NT2/D1 (cell line): ENCODE results near the gene PSAP.
A peak's percentile ranks its signal among the peaks of the same experiment; 100 is the strongest.

Experiments used
- DNase-seq: peaks from one replicate; pipeline ENCODE4 v3.0.0-alpha.2; 2011; ENCODE audit warnings: low read depth, low spot score
- H3K27me3 ChIP-seq: 2 replicates; pipeline ENCODE4 v1.6.0; 2011; ENCODE audit warnings: mild to moderate bottlenecking; ENCODE audit not compliant: insufficient read length, insufficient read depth
- H3K36me3 ChIP-seq: 2 replicates; pipeline ENCODE4 v1.6.1; 2011; ENCODE audit warnings: mild to moderate bottlenecking, low read length, mixed read lengths; ENCODE audit not compliant: insufficient read depth, insufficient read length
- H3K4me1 ChIP-seq: 2 replicates; pipeline ENCODE4 v1.5.1; 2011; ENCODE audit not compliant: insufficient read depth, insufficient read length
- H3K4me3 ChIP-seq: 2 replicates; pipeline ENCODE4 v1.5.1; 2011; ENCODE audit warnings: low read depth; ENCODE audit not compliant: insufficient read length
- H3K9ac ChIP-seq: 2 replicates; pipeline ENCODE4 v1.6.0; 2011; ENCODE audit warnings: low read depth; ENCODE audit not compliant: insufficient read length
- H3K9me3 ChIP-seq: 2 replicates; pipeline ENCODE4 v1.5.1; 2011; ENCODE audit warnings: mild to moderate bottlenecking, low read length; ENCODE audit not compliant: insufficient read depth
- SUZ12 ChIP-seq: IDR thresholded peaks from 2 replicates; pipeline ENCODE4 v1.6.1; 2011; ENCODE audit not compliant: insufficient read length, insufficient read depth; ENCODE audit errors: extremely low read depth
- YY1 ChIP-seq: IDR thresholded peaks from 2 replicates; pipeline ENCODE4 v1.6.1; 2011; ENCODE audit not compliant: insufficient read length, insufficient read depth
- ZNF274 ChIP-seq: IDR thresholded peaks from 2 replicates; pipeline ENCODE4 v1.6.1; 2011; ENCODE audit warnings: mild to moderate bottlenecking, low read depth, low read length

The PSAP gene

DNA sequence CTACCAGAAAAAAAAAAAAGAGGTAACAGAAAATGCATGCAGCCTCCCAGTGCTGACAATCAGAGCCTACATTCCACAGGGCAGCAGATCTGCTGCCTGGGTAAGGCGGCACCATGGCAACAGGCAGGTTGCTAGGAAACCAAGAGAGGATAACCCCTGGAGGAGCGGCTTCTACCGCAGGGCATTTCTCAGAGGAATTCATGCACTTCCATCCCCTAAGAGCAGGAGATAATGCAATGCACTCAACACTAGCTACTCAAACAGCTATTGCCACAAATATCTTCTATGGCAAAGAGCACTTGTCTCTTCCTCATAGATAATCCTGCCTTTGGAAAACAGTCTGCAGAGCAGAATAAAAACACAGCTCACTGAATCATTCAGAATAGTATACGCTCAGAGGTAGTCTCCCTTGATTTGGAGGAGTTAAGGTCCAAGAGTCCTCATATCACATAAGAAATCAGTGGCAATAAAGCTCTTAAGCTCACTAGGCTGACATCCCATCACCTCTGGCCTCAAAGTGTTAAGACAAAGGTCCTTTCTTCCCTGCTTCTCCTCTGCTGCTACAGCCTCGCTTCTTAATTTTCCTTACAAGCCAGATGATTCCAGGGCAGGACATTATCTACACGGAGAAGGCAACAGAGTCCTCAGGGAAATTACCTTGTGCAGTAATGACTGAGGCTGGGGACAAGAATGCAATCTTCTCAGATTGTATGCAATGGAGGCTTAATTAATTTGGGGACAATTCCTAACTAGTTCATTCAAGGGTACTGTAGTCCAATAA is 10.7 kb downstream of the PSAP start:
- Histone ChIP-seq H3K27me3 (no peaks in the 10 kb centered on the region), H3K9me3 (no peaks in the 10 kb centered on the region), H3K4me3 (no peak overlapping the region), H3K9ac (no peak overlapping the region), H3K4me1 (peaks cover 26% of the 10 kb centered on the region), H3K36me3 (peaks cover 10% of the 10 kb centered on the region)
- DNase-seq, result peak; percentile 88
- TF ChIP-seq YY1, result no peak
- TF ChIP-seq SUZ12, result no peak
- no peak for TF ChIP-seq ZNF274

DNA sequence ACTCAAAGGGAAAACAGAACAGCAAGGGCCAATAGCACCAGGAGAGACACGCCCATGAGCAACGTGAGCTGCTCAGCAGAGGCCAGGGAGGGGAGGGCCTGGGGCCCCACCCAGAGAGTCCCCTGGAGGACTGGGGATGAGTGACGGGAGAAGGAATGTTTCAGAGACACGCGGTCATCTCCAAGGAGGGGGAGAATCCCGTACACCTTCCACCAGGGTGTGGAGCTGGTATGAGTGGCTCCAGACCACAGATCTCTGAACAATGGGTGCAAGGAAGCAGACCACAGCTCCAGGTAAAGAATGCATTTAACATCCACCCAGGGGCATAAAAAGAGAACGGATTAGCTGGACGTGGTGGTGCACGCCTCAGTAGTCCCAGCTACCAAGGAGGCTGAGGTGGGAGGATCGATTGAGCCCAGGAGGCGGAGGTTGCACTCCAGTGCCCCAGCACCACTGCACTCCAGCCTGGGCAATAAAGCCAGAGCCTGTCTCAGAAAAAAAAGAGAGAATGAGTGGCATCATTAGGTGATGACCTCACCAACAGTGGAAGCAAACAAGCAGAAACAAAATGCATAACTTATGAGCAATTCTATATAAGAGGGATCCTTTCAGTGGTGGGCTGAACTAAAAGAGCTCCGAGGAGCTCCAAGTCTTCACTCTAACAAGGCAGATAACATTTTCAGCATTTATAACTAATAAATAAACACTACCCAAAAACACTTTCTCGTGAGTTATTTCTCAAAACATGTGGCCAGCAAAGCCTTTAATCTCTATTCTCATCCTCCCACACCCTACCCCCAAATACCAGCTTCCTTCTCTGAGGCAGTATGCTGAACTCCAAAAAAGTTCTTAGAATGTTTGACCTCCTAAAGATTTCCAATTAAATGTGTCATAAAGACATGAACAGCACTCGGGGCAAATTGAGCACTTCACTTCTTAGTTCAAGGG is 12.5 kb downstream of the PSAP start:
- Histone ChIP-seq H3K36me3 (peaks cover 21% of the 10 kb centered on the region), H3K4me3 (no peak overlapping the region), H3K27me3 (no peaks in the 10 kb centered on the region), H3K9ac (no peak overlapping the region), H3K4me1 (peaks cover 26% of the 10 kb centered on the region), H3K9me3 (no peaks in the 10 kb centered on the region)
- TF ChIP-seq YY1 (no peak), ZNF274 (no peak), SUZ12 (no peak)
- DNase-seq, result no peak

GRCh38 chr10:71837098-71837827 is 13.8 kb downstream of the PSAP start:
- Histone ChIP-seq H3K9ac (no peak overlapping the region), H3K9me3 (no peaks in the 10 kb centered on the region), H3K36me3 (peaks cover 30% of the 10 kb centered on the region), H3K4me3 (no peak overlapping the region), H3K4me1 (peaks cover 26% of the 10 kb centered on the region), H3K27me3 (no peaks in the 10 kb centered on the region)
- TF ChIP-seq SUZ12 (no peak), YY1 (no peak), ZNF274 (no peak)
- DNase-seq, result no peak

- Histone ChIP-seq H3K9me3 (no peaks in the 10 kb centered on the region), H3K4me1 (peaks cover 26% of the 10 kb centered on the region), H3K27me3 (no peaks in the 10 kb centered on the region), H3K36me3 (peaks cover 37% of the 10 kb centered on the region), H3K4me3 (no peak overlapping the region), H3K9ac (no peak overlapping the region)
- DNase-seq, result no peak
- TF ChIP-seq YY1 (no peak), SUZ12 (no peak), ZNF274 (no peak)
These were observed 14.5 kb downstream of the PSAP start for GRCh38 chr10:71836596-71836974.

- Histone ChIP-seq H3K9ac (no peak overlapping the region), H3K4me1 (peaks cover 23% of the 10 kb centered on the region), H3K27me3 (no peaks in the 10 kb centered on the region), H3K36me3 (peaks cover 44% of the 10 kb centered on the region), H3K4me3 (no peak overlapping the region), H3K9me3 (no peaks in the 10 kb centered on the region)
- DNase-seq, result no peak
- no peak for TF ChIP-seq SUZ12
- no peak for TF ChIP-seq YY1
- no peak for TF ChIP-seq ZNF274
These were observed 15.1 kb downstream of the PSAP start for GRCh38 chr10:71835671-71836595.

- DNase-seq, result no peak
- no peak overlapping the region for H3K4me3 ChIP-seq
- no peak for TF ChIP-seq YY1
- TF ChIP-seq SUZ12, result no peak
- no peak for TF ChIP-seq ZNF274
- peaks cover 18% of the 10 kb centered on the region for H3K4me1 ChIP-seq
- H3K36me3 ChIP-seq, result peaks cover 60% of the 10 kb centered on the region
- no peak overlapping the region for H3K9ac ChIP-seq
- no peaks in the 10 kb centered on the region for H3K9me3 ChIP-seq
- no peaks in the 10 kb centered on the region for H3K27me3 ChIP-seq
These were observed 16.7 kb downstream of the PSAP start for GRCh38 chr10:71834343-71834674.
